SK-N-SH (cell line): ENCODE data around the gene COBLL1. TPM values are rescaled to one million over a fixed set of nuclear protein-coding genes. Genes with fewer than 3 reads are reported as not detected.

Experiments used
- CTCF ChIA-PET: fragments of 300-600, 350-600 bp; formaldehyde crosslinking; extraction: SDS; loops from one replicate; lab custom pipeline; 2021; lab: Yijun Ruan, JAX
- POLR2A ChIA-PET: fragments of 350-600 bp; sonication (Branson Sonifier 250); formaldehyde crosslinking; extraction: SDS; loops from one replicate; lab custom pipeline; 2020; ENCODE audit warnings: antibody characterized with exemption, inconsistent platforms; lab: Yijun Ruan, JAX
- DNase-seq: peaks from one replicate; pipeline ENCODE4 v3.0.0; 2012
- H2AFZ ChIP-seq: fragments of 200-600 bp; sonication (generic); 2 replicates; pipeline ENCODE4 v1.8.1; 2016; ENCODE audit warnings: antibody characterized with exemption, mild to moderate bottlenecking, low read depth
- H3F3A ChIP-seq: fragments of 200-600 bp; sonication (generic); replicated peaks from 2 replicates; pipeline ENCODE3; 2016; ENCODE audit warnings: antibody characterized with exemption, mild to moderate bottlenecking; ENCODE audit not compliant: insufficient read depth
- H3K27ac ChIP-seq, 2 experiments: fragments of 200-500 bp in 1 of 2; fragments of 200-600 bp in 1 of 2; sonication (Bioruptor generic) in 1 of 2; sonication (generic), shearing (Covaris generic) in 1 of 2; 2 replicates each; pipeline versions ENCODE4 v1.5.1 to v1.6.1; 2014 to 2016; ENCODE audit warnings: low read depth in 2 of 2, inconsistent platforms in 1 of 2, low read length in 1 of 2, mild to moderate bottlenecking in 1 of 2, mixed read lengths in 1 of 2
- H3K27me3 ChIP-seq: fragments of 200-600 bp; sonication (generic), shearing (Covaris generic); 2 replicates; pipeline ENCODE4 v1.6.1; 2016; ENCODE audit warnings: mixed run types; ENCODE audit not compliant: insufficient read depth
- H3K36me3 ChIP-seq, 2 experiments: fragments of 200-500 bp in 1 of 2; fragments of 200-600 bp in 1 of 2; sonication (Bioruptor generic) in 1 of 2; sonication (generic) in 1 of 2; replicated peaks in 1 of 2; 2 replicates each; pipeline versions ENCODE3 to v1.5.1; 2014 to 2016; ENCODE audit warnings: low read length in 1 of 2, mild to moderate bottlenecking in 1 of 2; ENCODE audit not compliant: insufficient read depth in 2 of 2, control insufficient read depth in 1 of 2
- H3K4me1 ChIP-seq, 2 experiments: fragments of 200-500 bp in 1 of 2; fragments of 200-600 bp in 1 of 2; sonication (Bioruptor generic) in 1 of 2; sonication (generic), shearing (Covaris generic) in 1 of 2; 2 replicates each; pipeline versions ENCODE4 v1.5.1 to v1.6.1; 2014 to 2016; ENCODE audit warnings: low read depth in 1 of 2, low read length in 1 of 2, mixed run types in 1 of 2; ENCODE audit not compliant: insufficient read depth in 2 of 2, control insufficient read depth in 1 of 2
- H3K4me2 ChIP-seq: fragments of 200-600 bp; sonication (generic), shearing (Covaris generic); 2 replicates; pipeline ENCODE4 v1.6.1; 2017; ENCODE audit warnings: mixed run types
- H3K4me3 ChIP-seq, 2 experiments: fragments of 200-500 bp in 1 of 2; fragments of 200-600 bp in 1 of 2; sonication (Bioruptor generic) in 1 of 2; sonication (generic), shearing (Covaris generic) in 1 of 2; 2 replicates each; pipeline versions ENCODE4 v1.5.1 to v1.8.1; 2014 to 2016; ENCODE audit warnings: low read depth in 2 of 2, inconsistent platforms in 1 of 2, low read length in 1 of 2, mild to moderate bottlenecking in 1 of 2, mixed read lengths in 1 of 2, moderate library complexity in 1 of 2
- H3K79me2 ChIP-seq: fragments of 200-600 bp; sonication (generic); 2 replicates; pipeline ENCODE4 v1.8.1; 2017; ENCODE audit warnings: mild to moderate bottlenecking; ENCODE audit not compliant: insufficient read depth
- H3K9ac ChIP-seq: fragments of 200-600 bp; sonication (generic); 2 replicates; pipeline ENCODE4 v1.6.1; 2017; ENCODE audit warnings: mixed run types
- H3K9me2 ChIP-seq: fragments of 200-600 bp; sonication (generic); 2 replicates; pipeline ENCODE4 v1.6.1; 2017; ENCODE audit warnings: mixed run types
- H3K9me3 ChIP-seq: fragments of 200-600 bp; sonication (generic); 2 replicates; pipeline ENCODE4 v1.6.1; 2017; ENCODE audit warnings: mixed run types, mild to moderate bottlenecking, moderate library complexity
- H4K20me1 ChIP-seq: fragments of 200-600 bp; sonication (generic); 2 replicates; pipeline ENCODE4 v1.6.1; 2017; ENCODE audit warnings: mild to moderate bottlenecking, mixed run types; ENCODE audit not compliant: insufficient read depth
- CHD2 ChIP-seq: fragments of 150-350 bp; IDR thresholded peaks from 2 replicates; pipeline ENCODE4 v1.6.1; 2018; ENCODE audit warnings: low read length; ENCODE audit not compliant: partially characterized antibody
- ELF1 ChIP-seq: IDR thresholded peaks from 2 replicates; pipeline ENCODE4 v1.4.0; 2012
- EP300 ChIP-seq, 2 experiments: IDR thresholded peaks; 2 replicates each; pipeline versions ENCODE4 v1.4.0 to v1.6.1; 2012; ENCODE audit warnings: borderline replicate concordance in 1 of 2, low read depth in 1 of 2, low read length in 1 of 2
- EZH2phosphoT487 ChIP-seq: fragments of 200-600 bp; sonication (generic); IDR thresholded peaks from 2 replicates; pipeline ENCODE4 v1.6.1; 2017; ENCODE audit warnings: low read depth, mixed run types, mild to moderate bottlenecking, antibody characterized with exemption, moderate library complexity, borderline replicate concordance
- FOXJ3 ChIP-seq: sonication (generic); formaldehyde crosslinking; IDR thresholded peaks from 2 replicates; pipeline ENCODE4 v1.5.1; 2020; ENCODE audit warnings: mild to moderate bottlenecking, missing genetic modification reagents
- FOXM1 ChIP-seq: IDR thresholded peaks from 2 replicates; pipeline ENCODE4 v1.4.0; 2012; ENCODE audit warnings: low read depth, mild to moderate bottlenecking
- MEF2A ChIP-seq: IDR thresholded peaks from 2 replicates; pipeline ENCODE4 v1.4.0; 2012; ENCODE audit warnings: low read depth, borderline replicate concordance
- NFIC ChIP-seq: IDR thresholded peaks from 2 replicates; pipeline ENCODE4 v1.4.0; 2012; ENCODE audit warnings: borderline replicate concordance
- PBX3 ChIP-seq: IDR thresholded peaks from 2 replicates; pipeline ENCODE4; 2012
- RAD21 ChIP-seq: IDR thresholded peaks from 2 replicates; pipeline ENCODE4 v1.6.1; 2012; ENCODE audit warnings: mild to moderate bottlenecking, low read length
- RCOR1 ChIP-seq: fragments of 150-350 bp; IDR thresholded peaks from 2 replicates; pipeline ENCODE4 v1.6.1; 2017; ENCODE audit warnings: antibody characterized with exemption, low read length
- RFX5 ChIP-seq: IDR thresholded peaks from 2 replicates; pipeline ENCODE4 v1.6.1; 2012; ENCODE audit warnings: mild to moderate bottlenecking, improper control_type of control experiment, low read length
- RXRA ChIP-seq: IDR thresholded peaks from 2 replicates; pipeline ENCODE4 v1.4.0; 2012; ENCODE audit warnings: low read depth, mild to moderate bottlenecking, borderline replicate concordance
- TAF1 ChIP-seq: IDR thresholded peaks from 2 replicates; pipeline ENCODE4 v1.6.1; 2012; ENCODE audit warnings: low read depth, mild to moderate bottlenecking, low read length, moderate library complexity, borderline replicate concordance
- TCF12 ChIP-seq: IDR thresholded peaks from 2 replicates; pipeline ENCODE4 v1.4.0; 2012
- WGBS: methylation state at CpG from one replicate; pipeline ENCODE4 v1.1.6; 2017; ENCODE audit warnings: low lambda C conversion rate; 5-methylcytosine and 5-hydroxymethylcytosine counted together
- polyA plus RNA-seq, 3 experiments: library from polyadenylated mRNA; depleted of rRNA; stranded (reverse); fragments of >200 nt; gene quantifications; 2 replicates each; pipeline ENCODE4 v1.2.3, GENCODE V29; 2012
- TF ChIP-seq, protein P1 (sequence below): fragments of 200-600 bp; sonication (generic); IDR thresholded peaks from 2 replicates; pipeline ENCODE4 v1.6.1; 2017; ENCODE audit warnings: antibody characterized with exemption, mild to moderate bottlenecking, moderate library complexity
- TF ChIP-seq, protein P2 (sequence below): fragments of 150-350 bp; IDR thresholded peaks from 2 replicates; pipeline ENCODE4 v1.6.1; 2017; ENCODE audit warnings: antibody characterized with exemption, low read length, low read depth, borderline replicate concordance
- TF ChIP-seq, protein P3 (sequence below): IDR thresholded peaks from 2 replicates; pipeline ENCODE4 v1.4.0; 2012; ENCODE audit warnings: low read depth
- TF ChIP-seq, protein P4 (sequence below): IDR thresholded peaks from 2 replicates; pipeline ENCODE4 v1.4.0; 2012; ENCODE audit warnings: low read depth, borderline replicate concordance

COBLL1 gene
- polyA plus RNA-seq, 1 of the 3 experiments (the other 2 are of a cell fraction) = 3.1 TPM

DNA sequence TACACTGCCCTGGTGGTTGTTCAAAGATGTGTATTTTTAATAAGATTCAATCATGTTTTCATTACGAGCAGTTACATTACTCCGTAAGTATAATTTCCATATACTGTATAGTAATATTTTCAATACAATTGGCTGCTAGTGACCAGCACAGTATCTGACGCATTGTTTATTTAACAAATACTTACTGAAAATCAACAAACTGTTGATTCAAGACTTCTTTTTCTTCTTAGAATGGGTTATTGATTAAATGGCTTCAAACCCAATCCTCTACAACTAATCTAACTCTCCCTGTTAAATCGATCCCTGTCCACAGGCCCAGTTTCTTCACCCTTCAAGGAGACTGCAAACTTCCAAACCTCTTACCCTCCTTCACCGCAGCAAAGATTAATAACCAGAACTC lies 18.5 kb downstream of the COBLL1 start (continued):
- TF ChIP-seq PBX3 = no peak

DNA sequence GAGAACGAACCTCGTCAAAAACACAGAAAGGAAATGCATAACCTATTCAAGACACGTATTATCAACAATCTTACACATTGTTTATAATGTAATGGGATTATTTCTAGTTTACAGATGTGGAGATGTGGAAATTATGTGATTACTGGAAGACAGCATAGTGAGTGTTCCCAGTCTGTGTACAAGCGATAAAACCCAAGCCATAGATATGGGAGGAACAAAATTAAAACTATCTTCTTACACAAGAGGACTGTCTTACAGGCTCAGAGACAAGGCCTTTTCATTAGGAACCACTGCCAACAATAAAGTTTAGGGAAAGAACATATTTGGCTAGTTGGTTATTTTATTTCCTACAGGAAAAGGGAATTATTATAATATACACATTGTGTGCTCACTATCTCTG lies 20.3 kb downstream of the COBLL1 start:
- CTCF ChIA-PET = interaction anchor here (1.3 to 2.3 kb wide), 2 partner anchors 20 to 25 kb away, joined by 3 to 12 read pairs; partner anchors contain the start of gene COBLL1
- peaks cover 20% of the 10 kb centered on the region; the same call in 1 of the 2 replicates for H3K79me2 ChIP-seq
- no peak for TF ChIP-seq NFIC
- TF ChIP-seq EP300 (IDR thresholded peaks at IDR 0.05; ENCODE audit: borderline replicate concordance in 1 of 2, low read depth in 1 of 2, low read length in 1 of 2) = no peak
- TF ChIP-seq EZH2phosphoT487 = no peak
- TF ChIP-seq, protein P1, sequence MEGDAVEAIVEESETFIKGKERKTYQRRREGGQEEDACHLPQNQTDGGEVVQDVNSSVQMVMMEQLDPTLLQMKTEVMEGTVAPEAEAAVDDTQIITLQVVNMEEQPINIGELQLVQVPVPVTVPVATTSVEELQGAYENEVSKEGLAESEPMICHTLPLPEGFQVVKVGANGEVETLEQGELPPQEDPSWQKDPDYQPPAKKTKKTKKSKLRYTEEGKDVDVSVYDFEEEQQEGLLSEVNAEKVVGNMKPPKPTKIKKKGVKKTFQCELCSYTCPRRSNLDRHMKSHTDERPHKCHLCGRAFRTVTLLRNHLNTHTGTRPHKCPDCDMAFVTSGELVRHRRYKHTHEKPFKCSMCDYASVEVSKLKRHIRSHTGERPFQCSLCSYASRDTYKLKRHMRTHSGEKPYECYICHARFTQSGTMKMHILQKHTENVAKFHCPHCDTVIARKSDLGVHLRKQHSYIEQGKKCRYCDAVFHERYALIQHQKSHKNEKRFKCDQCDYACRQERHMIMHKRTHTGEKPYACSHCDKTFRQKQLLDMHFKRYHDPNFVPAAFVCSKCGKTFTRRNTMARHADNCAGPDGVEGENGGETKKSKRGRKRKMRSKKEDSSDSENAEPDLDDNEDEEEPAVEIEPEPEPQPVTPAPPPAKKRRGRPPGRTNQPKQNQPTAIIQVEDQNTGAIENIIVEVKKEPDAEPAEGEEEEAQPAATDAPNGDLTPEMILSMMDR = no peak
- H3K9ac ChIP-seq = no peak overlapping the region
- POLR2A ChIA-PET = no interaction called here
- no peak for DNase-seq
- no peaks in the 10 kb centered on the region for H3K27me3 ChIP-seq
- no peaks in the 10 kb centered on the region for H3K9me2 ChIP-seq
- H3K4me1 ChIP-seq = peaks cover 2 to 22% of the 10 kb centered on the region in 2 experiments; a peak in 3 of 4 replicates
- H3K4me3 ChIP-seq = no peak overlapping the region
- no peak overlapping the region for H2AFZ ChIP-seq
- no peak overlapping the region for H3K4me2 ChIP-seq
- no peak overlapping the region for H3K27ac ChIP-seq
- no peaks in the 10 kb centered on the region for H4K20me1 ChIP-seq
- H3F3A ChIP-seq = peaks cover 11% of the 10 kb centered on the region
- H3K36me3 ChIP-seq = peaks cover 0 to 3% of the 10 kb centered on the region in 2 experiments
- no peaks in the 10 kb centered on the region for H3K9me3 ChIP-seq
- 87% methylated on average over 4 of the region's 4 CpGs for WGBS

- WGBS = 93% methylated on average over 14 of the region's 14 CpGs
- H3K9ac ChIP-seq = no peak overlapping the region
- H3K9me2 ChIP-seq = no peaks in the 10 kb centered on the region
- no peak for TF ChIP-seq RAD21
- no peak for TF ChIP-seq RFX5
- no peak for TF ChIP-seq TCF12
- TF ChIP-seq RXRA = no peak
- TF ChIP-seq, protein P2, sequence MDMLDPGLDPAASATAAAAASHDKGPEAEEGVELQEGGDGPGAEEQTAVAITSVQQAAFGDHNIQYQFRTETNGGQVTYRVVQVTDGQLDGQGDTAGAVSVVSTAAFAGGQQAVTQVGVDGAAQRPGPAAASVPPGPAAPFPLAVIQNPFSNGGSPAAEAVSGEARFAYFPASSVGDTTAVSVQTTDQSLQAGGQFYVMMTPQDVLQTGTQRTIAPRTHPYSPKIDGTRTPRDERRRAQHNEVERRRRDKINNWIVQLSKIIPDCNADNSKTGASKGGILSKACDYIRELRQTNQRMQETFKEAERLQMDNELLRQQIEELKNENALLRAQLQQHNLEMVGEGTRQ = no peak
- no peak for TF ChIP-seq CHD2
- TF ChIP-seq, protein P3, sequence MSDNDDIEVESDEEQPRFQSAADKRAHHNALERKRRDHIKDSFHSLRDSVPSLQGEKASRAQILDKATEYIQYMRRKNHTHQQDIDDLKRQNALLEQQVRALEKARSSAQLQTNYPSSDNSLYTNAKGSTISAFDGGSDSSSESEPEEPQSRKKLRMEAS = no peak
- TF ChIP-seq TAF1 = no peak
- no peak for TF ChIP-seq MEF2A
- TF ChIP-seq FOXM1 = no peak
- TF ChIP-seq, protein P4, sequence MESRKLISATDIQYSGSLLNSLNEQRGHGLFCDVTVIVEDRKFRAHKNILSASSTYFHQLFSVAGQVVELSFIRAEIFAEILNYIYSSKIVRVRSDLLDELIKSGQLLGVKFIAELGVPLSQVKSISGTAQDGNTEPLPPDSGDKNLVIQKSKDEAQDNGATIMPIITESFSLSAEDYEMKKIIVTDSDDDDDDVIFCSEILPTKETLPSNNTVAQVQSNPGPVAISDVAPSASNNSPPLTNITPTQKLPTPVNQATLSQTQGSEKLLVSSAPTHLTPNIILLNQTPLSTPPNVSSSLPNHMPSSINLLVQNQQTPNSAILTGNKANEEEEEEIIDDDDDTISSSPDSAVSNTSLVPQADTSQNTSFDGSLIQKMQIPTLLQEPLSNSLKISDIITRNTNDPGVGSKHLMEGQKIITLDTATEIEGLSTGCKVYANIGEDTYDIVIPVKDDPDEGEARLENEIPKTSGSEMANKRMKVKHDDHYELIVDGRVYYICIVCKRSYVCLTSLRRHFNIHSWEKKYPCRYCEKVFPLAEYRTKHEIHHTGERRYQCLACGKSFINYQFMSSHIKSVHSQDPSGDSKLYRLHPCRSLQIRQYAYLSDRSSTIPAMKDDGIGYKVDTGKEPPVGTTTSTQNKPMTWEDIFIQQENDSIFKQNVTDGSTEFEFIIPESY = no peak
- TF ChIP-seq ELF1 = no peak
- TF ChIP-seq FOXJ3 (CRISPR knock-in tag) = no peak
- no peak for TF ChIP-seq RCOR1
- H3K4me2 ChIP-seq = no peak overlapping the region
- H3K79me2 ChIP-seq = peaks cover 7% of the 10 kb centered on the region; the same call in 1 of the 2 replicates
- H3F3A ChIP-seq = peaks cover 11% of the 10 kb centered on the region
- no peaks in the 10 kb centered on the region for H3K9me3 ChIP-seq
- H2AFZ ChIP-seq = no peak overlapping the region
- CTCF ChIA-PET = no interaction called here
- H3K27ac ChIP-seq = no peak overlapping the region
- H3K4me1 ChIP-seq = peaks cover 0 to 4% of the 10 kb centered on the region in 2 experiments; a peak in 2 of 4 replicates
- H3K36me3 ChIP-seq = peaks cover 0 to 3% of the 10 kb centered on the region in 2 experiments
- no peaks in the 10 kb centered on the region for H4K20me1 ChIP-seq
- H3K27me3 ChIP-seq = no peaks in the 10 kb centered on the region
- H3K4me3 ChIP-seq = no peak overlapping the region
- POLR2A ChIA-PET = no interaction called here
- no peak for DNase-seq
These were observed 23.2 kb downstream of the COBLL1 start for GRCh38 chr2:164818149-164819136.
